GM12873 (cell line): ENCODE data around the gene FRAS1.

Experiments
- TF ChIP-seq, protein P1 (sequence below): IDR thresholded peaks from 2 replicates; pipeline ENCODE4 v1.5.1; 2012; ENCODE audit warnings: low read depth, mild to moderate bottlenecking, moderate library complexity, low read length, control low read depth; ENCODE audit not compliant: insufficient read depth; ENCODE audit errors: missing control alignments

Gene FRAS1

DNA sequence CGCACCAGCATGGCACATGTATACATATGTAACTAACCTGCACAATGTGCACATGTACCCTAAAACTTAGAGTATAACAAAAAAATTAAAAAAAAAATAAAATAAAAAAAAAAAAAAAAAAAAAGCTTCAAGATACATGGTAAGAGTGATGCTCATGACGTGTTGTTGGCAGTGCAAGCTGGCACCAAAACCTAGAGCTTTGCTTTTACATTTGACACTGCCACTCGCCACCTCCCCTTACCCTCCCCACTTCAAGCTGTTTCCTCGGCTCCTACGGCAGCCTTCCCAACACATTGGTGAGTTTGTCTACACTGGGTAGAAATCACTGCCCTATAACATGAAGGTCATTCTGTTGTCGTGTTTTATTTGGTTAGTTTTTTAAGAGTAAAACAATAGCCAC is 296.8 kb downstream of the FRAS1 start:
- TF ChIP-seq, protein P1, sequence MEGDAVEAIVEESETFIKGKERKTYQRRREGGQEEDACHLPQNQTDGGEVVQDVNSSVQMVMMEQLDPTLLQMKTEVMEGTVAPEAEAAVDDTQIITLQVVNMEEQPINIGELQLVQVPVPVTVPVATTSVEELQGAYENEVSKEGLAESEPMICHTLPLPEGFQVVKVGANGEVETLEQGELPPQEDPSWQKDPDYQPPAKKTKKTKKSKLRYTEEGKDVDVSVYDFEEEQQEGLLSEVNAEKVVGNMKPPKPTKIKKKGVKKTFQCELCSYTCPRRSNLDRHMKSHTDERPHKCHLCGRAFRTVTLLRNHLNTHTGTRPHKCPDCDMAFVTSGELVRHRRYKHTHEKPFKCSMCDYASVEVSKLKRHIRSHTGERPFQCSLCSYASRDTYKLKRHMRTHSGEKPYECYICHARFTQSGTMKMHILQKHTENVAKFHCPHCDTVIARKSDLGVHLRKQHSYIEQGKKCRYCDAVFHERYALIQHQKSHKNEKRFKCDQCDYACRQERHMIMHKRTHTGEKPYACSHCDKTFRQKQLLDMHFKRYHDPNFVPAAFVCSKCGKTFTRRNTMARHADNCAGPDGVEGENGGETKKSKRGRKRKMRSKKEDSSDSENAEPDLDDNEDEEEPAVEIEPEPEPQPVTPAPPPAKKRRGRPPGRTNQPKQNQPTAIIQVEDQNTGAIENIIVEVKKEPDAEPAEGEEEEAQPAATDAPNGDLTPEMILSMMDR, result no peak

DNA sequence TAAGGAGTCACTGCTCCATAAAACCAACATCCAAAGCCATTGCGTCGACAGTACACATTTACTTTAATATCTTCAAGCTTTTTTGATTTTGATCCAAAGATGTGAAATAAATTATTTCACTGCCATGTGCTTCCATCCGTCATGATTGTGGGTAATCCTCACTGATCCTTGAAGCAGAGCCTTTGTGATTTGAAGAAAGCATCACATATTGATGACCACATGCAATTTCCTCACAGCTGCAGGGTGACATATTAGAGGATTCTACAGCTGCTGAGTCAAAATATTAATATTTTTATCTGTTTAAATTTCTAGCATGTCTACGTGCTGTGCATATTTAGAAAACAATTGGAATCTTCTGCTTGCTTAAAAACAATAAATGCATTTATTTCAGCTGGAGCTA is 297.7 kb downstream of the FRAS1 start:
- TF ChIP-seq, protein P1, result no peak

GRCh38 chr4:78355306-78355705 is 298.2 kb downstream of the FRAS1 start:
- TF ChIP-seq, protein P1, result no peak

DNA sequence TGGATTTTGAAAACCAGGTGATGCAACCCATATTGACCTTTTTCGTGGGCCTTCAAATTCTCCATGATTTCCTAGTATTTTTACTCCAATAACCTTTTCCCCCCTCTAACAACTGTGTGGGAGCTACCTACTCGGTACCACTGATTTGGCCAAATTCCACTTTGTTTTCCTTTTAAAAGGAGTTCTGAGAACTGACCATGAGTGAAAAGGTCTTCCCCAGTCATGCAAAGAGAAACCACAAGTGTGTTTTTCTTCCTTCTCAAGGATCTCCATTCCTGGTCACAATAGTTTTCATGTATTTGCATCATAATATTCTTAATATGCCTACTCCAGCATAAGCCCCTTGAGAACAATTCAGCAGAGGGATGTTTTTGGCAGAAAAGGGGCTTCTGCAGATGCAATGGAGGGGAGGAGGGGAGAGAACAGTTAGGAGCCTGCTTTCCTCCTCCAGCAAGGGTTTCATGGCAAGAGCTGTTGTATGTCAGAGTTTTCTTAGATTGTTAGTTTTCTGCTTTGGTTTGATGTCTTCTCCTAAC is 299.2 kb downstream of the FRAS1 start:
- TF ChIP-seq, protein P1, result no peak

- TF ChIP-seq, protein P1, result no peak
These were observed 300.0 kb downstream of the FRAS1 start for GRCh38 chr4:78357122-78357521.

DNA sequence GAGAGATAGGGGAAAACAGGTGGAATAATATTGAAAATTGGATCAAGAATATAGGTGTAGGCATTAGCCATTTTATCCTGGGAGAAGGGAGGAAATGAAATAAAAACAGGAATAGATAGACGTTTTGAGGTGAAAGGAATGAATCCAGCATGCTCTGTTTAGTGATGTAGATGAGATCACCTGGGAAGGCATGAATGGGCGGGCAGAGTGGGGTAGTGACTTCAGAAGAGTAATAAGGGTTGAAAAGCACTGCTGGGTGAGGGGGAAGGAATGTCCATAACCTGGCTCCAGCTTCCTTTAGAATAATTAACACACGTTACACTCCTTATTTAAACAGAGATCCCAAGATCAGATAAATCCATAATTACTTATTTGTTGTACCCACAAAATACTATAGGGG is 303.3 kb downstream of the FRAS1 start:
- TF ChIP-seq, protein P1, result no peak

DNA sequence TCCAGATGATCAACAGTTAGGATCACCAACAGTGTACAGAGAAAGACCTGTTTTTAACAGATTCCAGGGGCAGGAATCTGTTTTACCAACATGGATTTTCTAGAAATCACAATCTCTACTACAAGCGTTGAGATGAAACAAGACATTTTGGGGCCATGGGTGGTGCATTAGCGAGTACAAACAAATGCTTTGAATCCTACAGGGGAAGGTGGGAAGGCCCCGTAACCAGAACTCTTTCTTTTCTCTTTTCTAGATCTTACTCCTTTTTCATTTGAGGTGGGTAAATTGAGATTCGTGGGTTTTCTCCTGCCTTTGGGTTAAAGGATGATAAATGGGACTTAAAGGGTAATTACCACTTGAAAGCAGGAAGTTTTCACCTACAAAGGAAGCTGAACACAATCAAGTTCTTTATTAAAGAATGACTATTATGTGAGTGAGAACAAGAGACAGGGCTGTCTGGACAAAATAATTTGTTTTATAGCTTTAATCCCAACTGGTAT is 304.5 kb downstream of the FRAS1 start:
- TF ChIP-seq, protein P1, result no peak

DNA sequence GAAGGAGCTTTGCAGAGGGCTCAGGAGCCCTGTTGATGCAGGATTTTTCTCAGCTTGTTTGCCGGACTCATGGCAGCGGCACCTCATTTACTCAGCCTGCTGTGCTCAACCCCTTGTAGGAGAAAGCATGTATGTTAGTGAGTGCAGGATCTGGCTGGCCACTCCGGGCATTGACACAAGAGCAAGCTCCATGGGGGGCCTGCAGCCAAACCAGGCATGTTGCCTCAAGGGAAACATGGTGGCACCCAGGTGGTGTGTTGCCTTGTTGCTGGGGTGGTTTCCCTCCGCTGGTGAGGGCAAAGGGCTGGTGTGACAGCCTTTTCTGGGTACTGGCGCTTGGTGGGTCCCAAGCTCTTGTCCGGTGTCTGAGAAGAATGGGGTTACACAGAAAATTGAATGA is 305.2 kb downstream of the FRAS1 start:
- TF ChIP-seq, protein P1, result no peak
